ENCODE measurements around the gene DCHS2.

DNA sequence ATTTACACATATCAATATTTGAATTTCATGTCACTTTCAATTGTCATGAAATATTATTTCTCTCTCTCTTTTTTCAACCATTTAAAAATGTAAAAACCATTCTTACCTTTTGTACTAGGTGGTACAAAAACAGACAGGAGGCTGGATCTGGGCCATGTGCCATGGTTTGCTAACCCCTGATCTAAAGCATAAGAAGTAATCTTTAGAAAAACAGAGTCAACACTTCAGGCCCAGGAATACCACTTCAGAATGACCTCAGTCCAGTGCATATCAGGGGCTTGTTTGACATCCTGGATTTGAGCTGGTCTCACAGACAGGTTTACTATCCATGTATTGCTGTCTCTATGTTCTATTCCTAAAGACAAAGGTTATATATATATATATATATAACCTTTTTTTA is 102.5 kb downstream of the DCHS2 start:
- TF ChIP-seq, protein P1, sequence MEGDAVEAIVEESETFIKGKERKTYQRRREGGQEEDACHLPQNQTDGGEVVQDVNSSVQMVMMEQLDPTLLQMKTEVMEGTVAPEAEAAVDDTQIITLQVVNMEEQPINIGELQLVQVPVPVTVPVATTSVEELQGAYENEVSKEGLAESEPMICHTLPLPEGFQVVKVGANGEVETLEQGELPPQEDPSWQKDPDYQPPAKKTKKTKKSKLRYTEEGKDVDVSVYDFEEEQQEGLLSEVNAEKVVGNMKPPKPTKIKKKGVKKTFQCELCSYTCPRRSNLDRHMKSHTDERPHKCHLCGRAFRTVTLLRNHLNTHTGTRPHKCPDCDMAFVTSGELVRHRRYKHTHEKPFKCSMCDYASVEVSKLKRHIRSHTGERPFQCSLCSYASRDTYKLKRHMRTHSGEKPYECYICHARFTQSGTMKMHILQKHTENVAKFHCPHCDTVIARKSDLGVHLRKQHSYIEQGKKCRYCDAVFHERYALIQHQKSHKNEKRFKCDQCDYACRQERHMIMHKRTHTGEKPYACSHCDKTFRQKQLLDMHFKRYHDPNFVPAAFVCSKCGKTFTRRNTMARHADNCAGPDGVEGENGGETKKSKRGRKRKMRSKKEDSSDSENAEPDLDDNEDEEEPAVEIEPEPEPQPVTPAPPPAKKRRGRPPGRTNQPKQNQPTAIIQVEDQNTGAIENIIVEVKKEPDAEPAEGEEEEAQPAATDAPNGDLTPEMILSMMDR (IDR thresholded peaks at IDR 0.05): no peak
- TF ChIP-seq POLR2AphosphoS5 (IDR thresholded peaks at IDR 0.05): no peak

Measured in suprapubic skin (tissue), 3 donors.